ENCODE results near the gene RTN4.

Gene RTN4

DNA sequence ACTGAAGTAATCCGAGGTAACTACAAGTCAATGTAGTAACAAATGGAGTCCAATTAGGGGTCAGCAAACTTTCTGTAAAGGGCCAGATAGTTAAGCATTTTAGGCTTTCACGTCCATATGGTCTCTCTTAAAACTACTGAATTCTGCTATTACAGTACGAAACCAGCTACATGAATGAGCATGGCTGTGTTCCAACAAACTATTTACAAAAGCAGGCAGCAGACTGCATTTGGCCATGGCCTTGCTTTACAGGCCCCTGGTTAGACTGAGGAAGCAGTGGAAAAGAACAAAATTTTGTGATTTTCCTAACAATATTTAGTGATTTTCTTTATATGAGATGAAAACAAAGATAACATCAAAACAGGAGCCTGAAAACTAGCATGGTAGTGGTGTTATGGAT, 64.0 kb downstream of the RTN4 start:
- Mint-ChIP-seq H3K4me1 (peaks cover 17% of the 10 kb centered on the region), H3K27ac (no peak overlapping the region)
- ATAC-seq = no peak

DNA sequence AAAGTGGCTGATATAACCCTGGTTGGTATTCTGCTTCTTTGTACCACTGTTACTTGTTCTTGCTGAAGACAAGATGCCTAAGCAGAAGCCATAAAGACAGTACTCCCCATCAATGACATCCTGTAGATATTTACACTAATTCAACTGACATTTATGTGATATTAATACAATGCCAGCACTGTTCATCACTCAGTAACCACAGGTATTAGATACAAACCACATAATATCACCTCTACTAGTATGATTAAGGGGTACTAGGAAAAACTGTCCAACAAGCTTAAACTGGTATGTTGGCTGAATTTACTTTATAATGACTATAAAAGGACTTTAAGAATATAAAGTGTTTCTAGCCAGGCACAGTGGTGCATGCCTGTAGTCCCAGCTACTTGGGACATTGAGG, 65.8 kb downstream of the RTN4 start:
- Mint-ChIP-seq H3K36me3 (peaks cover 48% of the 10 kb centered on the region), H3K9me3 (no peaks in the 10 kb centered on the region), H3K4me1 (peaks cover 23% of the 10 kb centered on the region), H3K4me3 (no peak overlapping the region), H3K27ac (no peak overlapping the region)
- no peak for DNase-seq (ENCODE audit: low spot score in 2 of 2)
- no peak for ATAC-seq

More for the DNA sequence above, 64.0 kb downstream of the RTN4 start:
- Mint-ChIP-seq H3K36me3 (peaks cover 40% of the 10 kb centered on the region), H3K9me3 (no peaks in the 10 kb centered on the region), H3K4me3 (no peak overlapping the region)
- DNase-seq (ENCODE audit: low spot score in 2 of 2) = no peak

DNA sequence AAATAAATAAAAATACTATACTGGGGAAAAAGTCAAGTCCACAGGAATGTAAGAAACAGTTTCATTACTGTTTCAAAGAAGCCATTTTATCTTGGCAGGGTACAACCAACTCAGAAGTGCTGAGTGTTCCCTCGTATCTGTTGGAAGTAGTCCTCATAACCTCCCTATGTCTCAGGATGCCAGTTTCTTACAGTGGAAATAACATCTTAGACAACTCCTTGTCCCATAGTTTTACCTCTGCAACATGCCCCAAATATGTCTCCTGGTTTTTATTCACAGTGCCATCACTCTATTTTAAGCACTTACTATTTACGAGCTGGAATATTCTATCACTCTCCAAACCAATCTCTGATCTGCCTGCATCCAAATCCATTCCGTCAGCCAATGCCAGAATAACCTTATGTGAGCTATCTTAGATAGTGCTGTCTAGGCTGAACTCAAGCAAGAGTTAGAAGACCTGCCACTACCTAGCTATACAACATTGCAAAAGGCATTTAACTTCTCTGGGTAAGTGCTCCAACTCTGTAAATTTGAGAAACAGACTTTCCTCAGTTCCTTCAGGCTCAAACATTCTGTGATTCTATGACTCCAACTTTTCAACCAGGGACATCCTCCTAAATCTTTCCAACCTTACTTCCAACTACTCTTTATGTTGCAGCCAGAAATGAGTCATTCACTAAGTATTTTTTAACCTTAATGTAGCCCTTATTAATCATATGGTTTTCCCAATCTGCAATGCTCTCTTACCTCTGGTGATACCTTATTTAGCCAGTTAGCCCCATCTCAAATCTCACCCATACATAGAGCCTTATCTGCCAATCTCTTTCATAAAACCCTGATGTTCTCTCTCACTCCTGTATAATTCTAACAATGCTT, 66.7 kb downstream of the RTN4 start:
- no peak for DNase-seq (ENCODE audit: low spot score in 2 of 2)
- no peak overlapping the region for H3K4me3 Mint-ChIP-seq
- ATAC-seq = no peak
- H3K27ac Mint-ChIP-seq = no peak overlapping the region
- peaks cover 22% of the 10 kb centered on the region for H3K4me1 Mint-ChIP-seq
- no peaks in the 10 kb centered on the region for H3K9me3 Mint-ChIP-seq
- peaks cover 48% of the 10 kb centered on the region for H3K36me3 Mint-ChIP-seq

DNA sequence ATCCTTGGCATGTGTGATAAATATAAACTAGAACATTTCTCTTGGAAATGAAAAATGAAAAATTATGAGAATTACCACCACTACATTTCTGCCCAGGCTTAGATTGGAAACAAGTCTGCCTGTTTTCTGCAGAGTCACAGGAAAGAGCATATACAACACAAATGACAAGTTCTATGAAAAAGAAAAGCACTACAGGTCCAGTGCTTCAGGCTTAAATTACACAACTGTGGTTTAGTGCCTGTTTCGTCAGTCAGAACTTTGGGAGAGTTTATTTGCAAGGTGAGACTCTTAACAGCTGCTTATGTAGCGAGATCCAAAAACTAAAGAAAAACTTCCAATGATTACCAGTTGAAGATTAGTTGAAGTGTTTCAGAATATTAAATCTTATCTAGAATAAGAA, 68.9 kb downstream of the RTN4 start:
- peaks cover 27% of the 10 kb centered on the region for H3K4me1 Mint-ChIP-seq
- no peaks in the 10 kb centered on the region for H3K9me3 Mint-ChIP-seq
- peaks cover 38% of the 10 kb centered on the region for H3K36me3 Mint-ChIP-seq
- no peak overlapping the region for H3K27ac Mint-ChIP-seq
- ATAC-seq = no peak
- H3K4me3 Mint-ChIP-seq = no peak overlapping the region
- DNase-seq (ENCODE audit: low spot score in 2 of 2) = no peak

DNA sequence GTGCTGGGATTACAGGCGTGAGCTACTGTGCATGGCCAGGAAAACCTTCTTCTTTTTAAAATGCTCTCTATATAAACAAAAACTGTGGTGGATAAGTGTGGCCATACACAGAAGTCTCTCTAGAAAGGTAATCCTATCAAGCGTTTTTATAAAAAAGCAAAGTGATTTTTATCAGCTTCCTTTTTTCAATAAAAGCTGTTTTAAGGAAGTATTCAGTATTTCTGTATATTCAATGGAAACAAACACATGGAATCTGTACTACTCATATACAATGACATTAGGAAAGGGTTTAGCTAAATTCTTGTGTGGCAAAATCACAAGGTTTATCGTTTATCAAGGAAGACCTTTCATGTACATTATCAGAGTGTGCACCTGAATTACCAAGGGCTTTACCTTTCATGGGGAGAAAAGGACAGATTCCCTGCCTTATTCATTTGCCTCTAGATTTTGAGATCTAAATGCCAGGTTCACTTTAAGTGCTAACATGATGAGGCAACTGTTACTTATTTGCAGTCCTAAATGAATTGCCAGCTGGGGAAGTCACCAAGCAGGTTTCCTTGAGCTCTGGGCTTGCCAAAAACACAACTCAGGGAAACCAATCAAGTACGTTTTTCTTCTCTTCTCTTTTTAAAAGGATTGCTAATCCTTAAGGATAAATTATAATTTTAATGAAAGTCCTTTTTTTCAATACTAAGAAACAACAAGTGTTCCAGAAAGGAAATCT, 70.8 kb downstream of the RTN4 start:
- Mint-ChIP-seq H3K4me1 (peaks cover 33% of the 10 kb centered on the region), H3K4me3 (no peak overlapping the region), H3K36me3 (peaks cover 24% of the 10 kb centered on the region), H3K9me3 (no peaks in the 10 kb centered on the region), H3K27ac (no peak overlapping the region)
- no peak for ATAC-seq
- no peak for DNase-seq (ENCODE audit: low spot score in 2 of 2)

DNA sequence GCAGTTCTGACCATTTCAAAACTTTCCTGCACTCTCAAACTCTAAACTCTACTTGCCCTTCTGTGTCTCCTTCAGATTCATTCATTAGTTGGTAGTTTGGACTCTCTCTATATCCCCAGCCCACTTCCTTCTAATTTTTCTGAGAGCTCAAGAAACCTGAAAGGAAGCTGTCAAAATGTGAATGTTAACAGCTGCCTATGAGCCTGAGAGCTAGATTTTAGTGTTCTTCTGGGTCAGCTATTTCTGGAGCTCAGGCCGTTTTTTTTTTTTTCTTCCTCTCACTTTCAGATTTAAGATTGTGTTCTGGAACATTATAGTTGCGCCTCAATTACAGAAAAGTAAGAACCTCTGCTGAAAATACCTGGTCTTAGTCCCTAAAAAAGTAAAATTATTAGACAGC, 73.1 kb downstream of the RTN4 start:
- no peak for DNase-seq (ENCODE audit: low spot score in 2 of 2)
- H3K27ac Mint-ChIP-seq = peak overlapping the region; percentile 12
- H3K36me3 Mint-ChIP-seq = peaks cover 17% of the 10 kb centered on the region
- ATAC-seq = no peak
- H3K9me3 Mint-ChIP-seq = no peaks in the 10 kb centered on the region
- H3K4me3 Mint-ChIP-seq = no peak overlapping the region
- H3K4me1 Mint-ChIP-seq = peaks cover 22% of the 10 kb centered on the region

DNA sequence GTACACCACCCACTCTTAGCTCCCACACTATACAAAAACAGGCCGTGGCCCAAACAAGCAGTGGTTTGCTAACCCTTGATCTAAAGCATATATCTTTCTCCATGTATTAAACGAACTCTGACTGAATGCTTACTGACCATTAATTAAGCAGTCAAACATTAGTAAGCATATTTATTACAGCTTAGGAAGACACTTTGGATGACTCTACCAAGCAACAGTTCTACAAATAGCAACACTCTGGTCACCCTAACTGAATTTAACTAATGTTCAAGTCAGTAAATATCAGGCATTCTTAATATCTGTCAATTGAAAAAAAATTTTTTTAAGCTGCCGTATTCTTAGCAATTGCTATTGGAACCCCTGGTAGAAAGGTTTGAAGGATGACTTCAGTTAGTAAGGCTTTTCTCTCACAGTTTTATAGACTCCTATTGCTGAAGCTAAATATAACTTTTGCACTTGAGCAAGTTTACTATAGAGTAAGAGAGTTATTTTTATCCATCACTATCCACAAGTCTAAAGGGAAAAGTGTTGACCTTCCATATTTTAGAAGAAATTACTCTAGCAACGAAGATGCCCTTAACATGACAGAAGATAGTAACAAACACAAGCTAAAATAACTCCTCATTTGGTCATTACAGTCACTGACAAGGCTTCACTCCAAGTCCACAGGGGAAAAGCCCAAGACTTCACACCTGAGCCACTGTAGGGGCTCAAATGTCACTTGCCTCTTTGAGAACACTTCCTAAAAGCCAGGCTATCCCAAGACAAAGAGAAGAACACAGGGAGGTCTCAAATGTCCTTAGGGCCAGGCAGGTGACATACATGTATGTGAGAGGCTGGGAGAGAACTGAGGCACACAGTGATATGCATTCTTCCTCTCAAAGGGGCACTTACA, 74.4 kb downstream of the RTN4 start:
- ATAC-seq (no peak), DNase-seq (ENCODE audit: low spot score in 2 of 2) (no peak)
- H3K36me3 Mint-ChIP-seq = peaks cover 9% of the 10 kb centered on the region
- H3K9me3 Mint-ChIP-seq = no peaks in the 10 kb centered on the region
- no peak overlapping the region for H3K4me3 Mint-ChIP-seq
- peaks cover 21% of the 10 kb centered on the region for H3K4me1 Mint-ChIP-seq
- H3K27ac Mint-ChIP-seq = peak overlapping the region; percentile 68

DNA sequence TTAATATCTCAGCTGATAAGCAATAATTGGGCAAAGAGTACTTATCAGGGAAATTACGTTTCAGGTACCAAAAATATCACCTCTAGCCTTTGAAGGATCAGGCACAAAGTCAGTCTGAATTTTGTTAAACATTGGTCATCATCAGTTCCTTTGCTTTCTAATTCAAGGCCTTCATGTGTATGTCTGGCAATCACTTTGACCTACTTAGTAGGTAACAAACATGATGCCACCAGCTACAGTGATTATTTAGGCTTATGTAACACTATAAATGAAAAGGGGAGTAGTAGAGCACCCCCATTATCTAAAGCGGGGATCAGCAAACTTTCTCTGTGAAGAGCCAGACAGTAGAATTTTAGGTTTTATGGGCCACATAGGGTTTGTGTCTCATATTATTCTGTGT, 75.1 kb downstream of the RTN4 start:
- Mint-ChIP-seq H3K36me3 (peaks cover 5% of the 10 kb centered on the region), H3K4me3 (no peak overlapping the region), H3K9me3 (no peaks in the 10 kb centered on the region), H3K27ac (no peak overlapping the region), H3K4me1 (peaks cover 16% of the 10 kb centered on the region)
- ATAC-seq = no peak
- DNase-seq (ENCODE audit: low spot score in 2 of 2) = no peak

DNA sequence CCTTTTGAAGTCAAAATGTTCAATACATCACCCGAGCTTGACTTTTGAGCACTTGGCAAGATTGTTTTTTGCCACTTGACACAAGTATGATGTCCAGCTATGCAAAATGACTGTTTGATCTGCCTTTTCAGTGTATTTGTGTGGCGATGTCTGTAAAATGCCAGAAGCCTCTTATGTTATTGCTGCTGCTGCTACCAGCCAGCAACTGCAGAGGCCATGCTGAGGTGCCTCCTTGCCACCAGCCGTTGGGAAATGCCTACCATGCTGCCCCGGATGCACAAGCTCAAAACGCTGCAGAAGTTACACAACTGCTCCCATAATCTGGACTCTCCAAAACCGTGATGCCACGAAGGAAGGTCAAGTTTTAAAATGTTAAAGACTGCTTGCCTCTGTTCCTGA, 80.3 kb downstream of the RTN4 start:
- Mint-ChIP-seq H3K9me3 (no peaks in the 10 kb centered on the region), H3K4me1 (peaks cover 14% of the 10 kb centered on the region), H3K4me3 (no peak overlapping the region), H3K36me3 (peaks cover 20% of the 10 kb centered on the region), H3K27ac (no peak overlapping the region)
- ATAC-seq = no peak
- DNase-seq (ENCODE audit: low spot score in 2 of 2) = no peak

DNA sequence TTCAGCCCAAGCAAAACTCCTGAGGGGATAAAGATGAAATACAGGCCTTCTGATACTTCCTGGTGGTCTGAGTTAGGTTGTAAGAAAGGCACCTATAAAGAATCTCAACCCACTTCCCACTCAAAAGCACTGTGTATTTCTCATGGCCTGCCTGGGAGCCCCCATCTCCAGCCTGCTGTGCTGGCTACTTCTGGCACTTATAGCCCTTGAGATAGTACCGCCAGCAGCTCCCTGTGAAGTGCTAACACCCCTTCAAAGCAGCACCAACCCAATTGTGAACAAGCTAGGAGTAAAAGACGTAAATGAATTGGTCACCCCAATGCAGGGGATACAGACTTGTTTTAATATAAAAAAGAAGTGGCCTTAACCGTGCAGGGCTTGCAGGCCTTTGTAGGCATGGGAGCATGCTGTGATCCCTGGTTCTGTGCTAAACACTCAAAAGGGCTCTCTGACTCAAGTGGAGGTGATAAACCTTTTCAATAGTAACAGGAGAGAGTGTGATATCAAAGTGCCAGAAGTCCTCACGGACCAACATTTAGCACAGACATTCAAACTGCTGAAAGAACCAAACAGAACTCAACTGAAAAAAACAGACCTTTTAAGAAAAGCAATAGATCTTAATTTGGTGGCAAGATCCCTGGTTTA, 80.8 kb downstream of the RTN4 start:
- H3K36me3 Mint-ChIP-seq = peaks cover 20% of the 10 kb centered on the region
- no peaks in the 10 kb centered on the region for H3K9me3 Mint-ChIP-seq
- no peak for ATAC-seq
- no peak overlapping the region for H3K27ac Mint-ChIP-seq
- no peak for DNase-seq (ENCODE audit: low spot score in 2 of 2)
- H3K4me1 Mint-ChIP-seq = peaks cover 15% of the 10 kb centered on the region
- no peak overlapping the region for H3K4me3 Mint-ChIP-seq

DNA sequence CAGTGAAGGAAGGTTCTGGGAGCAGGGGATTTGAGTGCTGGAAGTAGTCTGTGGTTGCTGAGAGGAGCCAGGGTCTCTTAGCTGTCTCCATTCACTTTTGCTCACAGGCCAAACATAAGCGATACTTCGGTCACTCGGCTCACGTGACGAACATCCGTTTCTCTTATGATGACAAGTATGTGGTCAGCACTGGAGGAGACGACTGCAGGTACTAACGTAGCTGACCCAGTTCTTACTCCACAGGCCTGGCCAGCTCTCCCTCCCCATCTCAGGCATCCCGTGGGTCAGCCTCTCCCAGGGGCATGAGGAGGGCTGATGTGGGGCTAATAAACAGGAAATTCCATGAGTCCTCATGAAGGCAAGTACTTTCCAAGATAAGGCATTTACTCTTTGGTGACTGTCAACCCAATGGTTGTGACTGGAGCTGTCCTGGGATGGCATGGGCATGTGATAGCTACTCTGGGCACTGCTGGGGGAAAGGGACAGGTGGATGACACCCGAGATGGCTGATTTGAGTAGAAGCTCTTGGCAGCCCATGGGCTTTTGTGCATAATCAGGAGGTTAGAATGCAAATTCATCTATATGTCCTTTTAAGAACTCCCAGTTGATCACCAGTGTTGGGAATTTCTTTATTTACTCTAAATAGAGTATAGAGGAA, 81.6 kb downstream of the RTN4 start:
- Mint-ChIP-seq H3K4me3 (no peak overlapping the region), H3K36me3 (peaks cover 20% of the 10 kb centered on the region), H3K4me1 (peaks cover 15% of the 10 kb centered on the region)

DNA sequence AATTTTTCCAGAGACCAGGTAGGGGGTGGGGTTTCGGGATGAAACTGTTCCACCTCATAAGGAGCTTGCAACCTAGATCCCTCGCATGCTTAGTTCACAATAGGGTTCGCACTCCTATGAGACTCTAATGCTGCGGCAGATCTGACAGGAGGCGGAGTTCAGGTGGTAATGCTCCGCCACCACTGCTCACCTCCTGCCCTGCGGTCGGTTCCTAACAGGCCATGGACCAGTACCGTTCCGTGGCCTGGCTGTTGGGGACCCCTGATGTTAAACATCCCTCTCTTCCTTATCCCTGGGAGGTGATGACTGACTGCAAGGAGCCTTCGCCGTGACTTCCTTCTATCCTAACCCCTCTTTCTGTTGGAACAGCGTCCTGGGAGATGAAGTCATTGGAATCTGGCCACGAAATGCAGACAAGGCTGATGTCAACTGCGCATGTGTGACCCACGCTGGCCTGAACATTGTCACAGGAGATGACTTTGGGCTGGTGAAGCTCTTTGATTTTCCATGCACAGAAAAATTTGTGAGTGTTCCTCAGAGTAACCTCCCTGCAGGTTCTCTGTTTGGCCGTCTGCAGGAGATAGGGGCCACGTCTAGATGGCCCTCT, 82.4 kb downstream of the RTN4 start:
- ATAC-seq (no peak), DNase-seq (ENCODE audit: low spot score in 2 of 2) (no peak)
- H3K4me1 Mint-ChIP-seq = peaks cover 15% of the 10 kb centered on the region
- no peak overlapping the region for H3K4me3 Mint-ChIP-seq
- peaks cover 16% of the 10 kb centered on the region for H3K36me3 Mint-ChIP-seq
- peak overlapping the region; percentile 37 for H3K27ac Mint-ChIP-seq
- no peaks in the 10 kb centered on the region for H3K9me3 Mint-ChIP-seq

More for the DNA sequence above, 81.6 kb downstream of the RTN4 start:
- H3K9me3 Mint-ChIP-seq = no peaks in the 10 kb centered on the region
- DNase-seq (ENCODE audit: low spot score in 2 of 2) = no peak
- ATAC-seq = no peak
- H3K27ac Mint-ChIP-seq = peak overlapping the region; percentile 37

DNA sequence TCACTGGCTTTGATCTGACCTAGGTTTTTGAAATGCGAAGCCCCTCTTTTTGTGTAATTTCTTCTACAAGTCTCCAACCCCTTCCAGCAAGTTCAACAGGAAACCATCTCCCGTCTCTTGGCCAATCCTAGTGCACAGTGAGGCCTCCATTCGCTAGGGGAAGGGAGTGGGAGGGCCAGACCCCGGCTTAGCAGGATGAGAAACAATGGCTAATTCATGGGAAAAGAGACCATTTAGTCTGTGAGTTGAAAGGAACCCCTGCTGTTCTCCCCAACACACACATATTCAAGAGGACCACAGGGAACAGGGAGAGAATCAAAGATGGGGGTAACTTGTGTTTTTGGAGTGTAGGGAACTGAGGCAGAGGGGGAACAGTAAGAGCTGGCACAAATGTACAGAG, 83.0 kb downstream of the RTN4 start:
- no peak for DNase-seq (ENCODE audit: low spot score in 2 of 2)
- Mint-ChIP-seq H3K36me3 (peaks cover 15% of the 10 kb centered on the region), H3K27ac (no peak overlapping the region), H3K4me3 (no peak overlapping the region), H3K4me1 (peaks cover 15% of the 10 kb centered on the region), H3K9me3 (no peaks in the 10 kb centered on the region)
- no peak for ATAC-seq

DNA sequence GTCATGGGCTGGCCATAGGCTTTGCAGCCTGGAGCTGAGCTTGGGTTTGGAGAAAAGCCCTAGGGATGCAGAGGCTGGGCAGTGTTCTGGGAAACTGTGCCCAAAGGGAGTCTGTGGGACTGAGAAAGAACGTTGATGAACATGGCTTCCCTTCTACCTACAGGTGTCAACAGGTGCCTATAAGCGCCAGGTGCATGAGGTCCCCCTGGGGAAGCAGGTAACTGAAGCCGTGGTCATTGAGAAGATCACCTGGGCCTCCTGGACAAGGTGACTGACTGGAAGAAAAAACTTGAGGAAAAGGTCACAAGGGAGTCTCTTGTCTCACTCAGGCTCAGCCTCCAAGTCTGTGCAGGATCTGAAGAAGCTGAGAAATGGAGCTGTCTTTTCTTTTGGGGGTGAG, 83.4 kb downstream of the RTN4 start:
- peak overlapping the region; percentile 63 for H3K27ac Mint-ChIP-seq

More for the DNA sequence above, 83.4 kb downstream of the RTN4 start:
- Mint-ChIP-seq H3K36me3 (peaks cover 15% of the 10 kb centered on the region), H3K9me3 (no peaks in the 10 kb centered on the region), H3K4me3 (no peak overlapping the region), H3K4me1 (peaks cover 15% of the 10 kb centered on the region)
- no peak for DNase-seq (ENCODE audit: low spot score in 2 of 2)
- ATAC-seq = no peak
